HepG2 (cell line): ENCODE measurements around the gene PPIB. TPM values are rescaled to one million over a fixed set of nuclear protein-coding genes. Genes with fewer than 3 reads are reported as not detected.

Source experiments
- polyA plus RNA-seq, 8 experiments: library from polyadenylated mRNA; depleted of rRNA in 3 of 8; stranded (reverse) in 7 of 8; unstranded in 1 of 8; fragments of >200 nt; fragmentation: Illumina TruSeq in 4 of 8; extraction: Trizol in 4 of 8; gene quantifications; 2 replicates each; pipeline versions ENCODE4 v1.2.1 to v1.2.3, GENCODE V29; 2011 to 2016; ENCODE audit warnings: low read depth in 4 of 8, missing spikeins in 1 of 8, mixed read lengths in 1 of 8; ENCODE audit not compliant: insufficient read depth in 1 of 8
- small RNA-seq, 3 experiments: library from RNA; depleted of rRNA; stranded (forward); fragments of <200 nt; gene quantifications; one replicate each; pipeline ENCODE3, GENCODE V24; 2012; ENCODE audit warnings: low read depth in 2 of 3, low replicate concordance in 1 of 3; ENCODE audit not compliant: insufficient read length in 3 of 3, insufficient read depth in 2 of 3
- total RNA-seq, 5 experiments: library from RNA; depleted of rRNA; stranded (reverse); fragments of >200 nt; fragmentation: Illumina TruSeq; extraction: Trizol; gene quantifications; 2 replicates each; pipeline ENCODE4 v1.2.3, GENCODE V29; 2016; ENCODE audit warnings: low read depth in 1 of 5

PPIB gene
- total and polyA plus RNA-seq, 2 of the 13 experiments (the other 11 are each of a cell fraction or from before 2014, with no cell fraction given): 780 to 882 TPM

Small RNAs within 50 kb of the gene (small RNA-seq; reads per million reads assigned to genes)
- 0 reads per million in 3 experiments for gene RF00019

Other genes with a start within 250 kb of the PPIB start
- gene DAPK2, start 116.5 kb downstream of the PPIB start, total RNA-seq (2016; rRNA removed; fragmentation: Illumina TruSeq; extraction: Trizol): 0.14 and 0.33 TPM in 2 replicates
- 0.63 and 1.3 TPM in 2 replicates for gene DAPK2, start 116.5 kb downstream of the PPIB start, polyA plus RNA-seq (2011; rRNA removed)
- 100 and 114 TPM in 2 replicates for gene CIAO2A, start 69.2 kb downstream of the PPIB start, total RNA-seq (2016; rRNA removed; fragmentation: Illumina TruSeq; extraction: Trizol)
- 60.7 and 83.0 TPM in 2 replicates for gene CIAO2A, start 69.2 kb downstream of the PPIB start, polyA plus RNA-seq (2011; rRNA removed)
- 29.3 and 58.2 TPM in 2 replicates for gene SNX1, start 67.0 kb downstream of the PPIB start, total RNA-seq (2016; rRNA removed; fragmentation: Illumina TruSeq; extraction: Trizol)
- 60.1 and 63.5 TPM in 2 replicates for gene SNX1, start 67.0 kb downstream of the PPIB start, polyA plus RNA-seq (2011; rRNA removed)
- 3.1 and 5.5 TPM in 2 replicates for gene SNX22, start 11.3 kb downstream of the PPIB start, total RNA-seq (2016; rRNA removed; fragmentation: Illumina TruSeq; extraction: Trizol)
- 2.3 and 2.4 TPM in 2 replicates for gene SNX22, start 11.3 kb downstream of the PPIB start, polyA plus RNA-seq (2011; rRNA removed)
- gene CSNK1G1, start 193.2 kb upstream of the PPIB start, total RNA-seq (2016; rRNA removed; fragmentation: Illumina TruSeq; extraction: Trizol): 12.6 and 14.9 TPM in 2 replicates
- 6.9 and 8.5 TPM in 2 replicates for gene CSNK1G1, start 193.2 kb upstream of the PPIB start, polyA plus RNA-seq (2011; rRNA removed)
- 98.9 and 156 TPM in 2 replicates for gene PCLAF, start 218.4 kb upstream of the PPIB start, total RNA-seq (2016; rRNA removed; fragmentation: Illumina TruSeq; extraction: Trizol)
- 60.9 and 98.6 TPM in 2 replicates for gene PCLAF, start 218.4 kb upstream of the PPIB start, polyA plus RNA-seq (2011; rRNA removed)
- gene TRIP4, start 224.8 kb upstream of the PPIB start, total RNA-seq (2016; rRNA removed; fragmentation: Illumina TruSeq; extraction: Trizol): 7.1 and 19.7 TPM in 2 replicates
- 11.5 and 11.8 TPM in 2 replicates for gene TRIP4, start 224.8 kb upstream of the PPIB start, polyA plus RNA-seq (2011; rRNA removed)